Muscle layer of duodenum (tissue), 2 donors: Measurements from ENCODE around the gene BAZ2A.
A peak's percentile ranks its signal among the peaks of the same experiment; 100 is the strongest.

Source experiments
- H3K27ac ChIP-seq: one replicate; pipeline ENCODE4 v1.7.0; 2013; ENCODE audit warnings: mild to moderate bottlenecking, low read length
- H3K27me3 ChIP-seq: one replicate; pipeline ENCODE4 v1.7.0; 2013; ENCODE audit warnings: low read depth, mild to moderate bottlenecking, control low read depth, low read length
- H3K36me3 ChIP-seq, 2 donors: one replicate each; pipeline ENCODE4 v1.7.0; 2013; ENCODE audit warnings: low read length in 2 of 2, control low read depth in 1 of 2, mild to moderate bottlenecking in 1 of 2; ENCODE audit not compliant: insufficient read depth in 2 of 2, control insufficient read depth in 1 of 2
- H3K4me1 ChIP-seq, 2 donors: one replicate each; pipeline ENCODE4 v1.7.0; 2013; ENCODE audit warnings: low read length in 2 of 2, mild to moderate bottlenecking in 2 of 2, control low read depth in 1 of 2, moderate library complexity in 1 of 2; ENCODE audit not compliant: insufficient read depth in 2 of 2, control insufficient read depth in 1 of 2
- H3K4me3 ChIP-seq, 2 donors: one replicate each; pipeline ENCODE4 v1.7.0; 2013; ENCODE audit warnings: low read length in 2 of 2, low read depth in 1 of 2, mild to moderate bottlenecking in 1 of 2
- H3K9me3 ChIP-seq, 2 donors: one replicate each; pipeline ENCODE4 v1.7.0; 2013; ENCODE audit warnings: low read length in 2 of 2, control low read depth in 1 of 2, mild to moderate bottlenecking in 1 of 2; ENCODE audit not compliant: control insufficient read depth in 1 of 2
- donor health status: healthy.

Gene BAZ2A

DNA sequence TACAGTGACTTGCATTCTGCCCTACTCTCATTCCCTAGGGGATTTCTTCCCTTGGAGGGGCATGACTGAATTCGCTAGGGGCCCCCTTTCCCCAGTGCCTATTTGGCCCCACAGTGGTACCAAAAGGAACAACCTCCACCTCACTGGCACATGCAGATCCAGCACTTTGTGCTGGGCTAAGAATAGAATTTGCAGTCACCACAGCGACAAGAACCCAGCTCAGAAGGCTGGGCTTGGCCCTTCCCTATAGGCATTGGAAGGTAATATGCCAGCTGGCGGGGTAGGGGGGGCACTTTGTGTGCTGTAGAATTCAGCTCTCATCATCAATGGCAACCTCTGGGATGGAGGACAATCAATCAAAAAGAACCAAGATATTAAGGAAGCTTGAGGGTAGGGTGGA, 13.9 kb downstream of the BAZ2A start:
- peaks cover 0 to 8% of the 10 kb centered on the region in 2 donors for H3K4me1 ChIP-seq
- peaks cover 66 to 68% of the 10 kb centered on the region in 2 donors for H3K36me3 ChIP-seq
- H3K27ac ChIP-seq: no peak overlapping the region
- no peaks in the 10 kb centered on the region for H3K27me3 ChIP-seq
- no peak overlapping the region for H3K4me3 ChIP-seq
- H3K9me3 ChIP-seq: no peaks in the 10 kb centered on the region

GRCh38 chr12:56614627-56615026, 15.5 kb downstream of the BAZ2A start:
- no peak overlapping the region for H3K4me3 ChIP-seq
- no peaks in the 10 kb centered on the region for H3K9me3 ChIP-seq
- H3K27me3 ChIP-seq: no peaks in the 10 kb centered on the region
- no peak overlapping the region for H3K27ac ChIP-seq
- peaks cover 79 to 83% of the 10 kb centered on the region in 2 donors for H3K36me3 ChIP-seq
- peaks cover 0 to 8% of the 10 kb centered on the region in 2 donors for H3K4me1 ChIP-seq

- Histone ChIP-seq H3K4me1 (no peaks in the 10 kb centered on the region), H3K4me3 (no peak overlapping the region), H3K36me3 (peaks cover 77 to 89% of the 10 kb centered on the region in 2 donors), H3K27me3 (no peaks in the 10 kb centered on the region), H3K9me3 (no peaks in the 10 kb centered on the region), H3K27ac (no peak overlapping the region)
Measured at GRCh38 chr12:56604355-56604754, 25.8 kb downstream of the BAZ2A start.

DNA sequence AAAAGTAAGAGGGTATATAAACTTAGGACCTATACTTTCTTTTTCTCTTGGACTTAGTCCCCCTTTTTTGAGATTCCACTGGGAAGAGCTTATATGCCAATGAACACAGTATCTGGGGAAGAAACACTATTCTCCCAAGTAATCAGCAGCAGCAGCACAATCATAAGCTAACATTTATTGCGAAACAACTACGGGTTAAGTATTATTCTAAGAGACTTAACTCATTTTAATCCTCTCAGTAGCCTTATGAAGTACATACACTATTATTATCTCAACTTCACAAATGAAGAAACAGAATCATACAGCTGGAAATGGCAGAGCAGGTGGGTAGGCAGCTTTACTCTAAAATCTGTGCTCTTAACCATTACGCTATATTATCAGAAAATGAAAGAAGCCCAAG, 27.9 kb downstream of the BAZ2A start:
- Histone ChIP-seq H3K4me1 (no peaks in the 10 kb centered on the region), H3K4me3 (no peak overlapping the region), H3K27me3 (no peaks in the 10 kb centered on the region), H3K9me3 (no peaks in the 10 kb centered on the region), H3K27ac (no peak overlapping the region), H3K36me3 (peaks cover 94 to 98% of the 10 kb centered on the region in 2 donors)

DNA sequence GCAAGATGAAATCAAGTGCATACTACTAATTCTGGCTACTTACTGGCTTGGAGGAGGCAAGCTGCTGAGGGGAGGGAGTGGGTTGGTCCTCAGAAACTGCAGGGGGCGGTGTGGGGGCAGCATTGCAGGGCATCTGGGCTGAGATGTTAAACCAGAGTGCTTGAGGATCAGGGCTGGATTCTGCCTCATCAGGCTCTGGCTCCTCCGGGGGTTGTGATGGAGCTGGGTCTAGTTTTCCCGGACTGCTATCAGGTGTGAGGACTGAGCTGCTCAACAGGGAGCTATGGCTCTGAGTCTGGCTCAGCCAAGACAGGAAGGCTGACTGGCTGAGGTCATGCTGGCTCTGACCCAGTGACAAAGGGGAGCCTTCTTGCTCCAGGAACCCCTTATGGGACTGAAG, 28.6 kb downstream of the BAZ2A start:
- H3K27ac ChIP-seq: no peak overlapping the region
- no peaks in the 10 kb centered on the region for H3K4me1 ChIP-seq
- H3K36me3 ChIP-seq: peaks cover 90 to 98% of the 10 kb centered on the region in 2 donors
- H3K4me3 ChIP-seq: no peak overlapping the region
- H3K27me3 ChIP-seq: no peaks in the 10 kb centered on the region
- no peaks in the 10 kb centered on the region for H3K9me3 ChIP-seq

DNA sequence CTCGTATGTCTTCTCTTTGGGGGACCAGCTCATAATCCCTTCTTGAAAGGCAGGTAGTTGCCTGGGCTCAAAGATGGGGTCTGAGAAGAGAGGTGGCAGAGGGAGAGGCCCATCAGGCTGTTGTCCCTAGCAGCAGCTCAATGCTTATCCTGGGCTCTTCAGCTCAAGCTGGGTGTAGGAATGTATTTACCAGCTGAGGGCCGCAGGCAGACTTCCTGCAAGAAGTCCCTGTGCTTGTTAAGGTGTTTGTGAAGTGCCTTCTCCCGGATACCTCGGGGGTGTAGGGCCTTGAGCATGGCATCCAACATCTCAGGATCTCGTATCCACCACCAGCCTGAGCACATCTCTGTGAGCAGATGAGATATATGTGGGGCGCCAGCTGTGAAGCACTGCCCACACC, 29.4 kb downstream of the BAZ2A start:
- Histone ChIP-seq H3K27ac (no peak overlapping the region), H3K36me3 (peaks cover 82 to 91% of the 10 kb centered on the region in 2 donors), H3K4me1 (no peaks in the 10 kb centered on the region), H3K27me3 (no peaks in the 10 kb centered on the region), H3K9me3 (no peaks in the 10 kb centered on the region), H3K4me3 (no peak overlapping the region)

- H3K36me3 ChIP-seq: peaks cover 80 to 86% of the 10 kb centered on the region in 2 donors
- H3K9me3 ChIP-seq: no peaks in the 10 kb centered on the region
- H3K27ac ChIP-seq: no peak overlapping the region
- H3K4me1 ChIP-seq: no peaks in the 10 kb centered on the region
- no peaks in the 10 kb centered on the region for H3K27me3 ChIP-seq
- H3K4me3 ChIP-seq: no peak overlapping the region
Measured at GRCh38 chr12:56599797-56600196, 30.3 kb downstream of the BAZ2A start.

DNA sequence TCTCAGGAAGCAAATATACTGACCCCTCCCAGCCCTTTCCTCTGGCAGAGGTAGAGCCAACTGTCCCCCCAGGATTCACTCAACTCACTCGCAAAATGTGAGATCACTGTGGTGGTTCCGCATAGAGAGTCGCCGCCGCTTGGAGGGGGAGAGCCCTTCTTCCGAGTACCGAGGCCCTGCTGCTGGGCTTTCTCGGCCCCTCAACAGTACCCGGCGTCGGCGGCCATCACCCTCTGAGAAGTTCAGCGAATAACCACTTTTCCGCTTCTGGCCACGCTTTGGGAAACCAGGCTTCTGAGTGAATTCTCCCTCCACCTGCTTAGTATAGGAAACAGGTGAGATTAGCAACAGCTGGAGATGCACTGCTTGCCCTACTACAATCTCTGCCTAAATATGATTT, 31.1 kb downstream of the BAZ2A start:
- Histone ChIP-seq H3K27me3 (no peaks in the 10 kb centered on the region), H3K4me3 (no peak overlapping the region), H3K36me3 (peaks cover 73 to 78% of the 10 kb centered on the region in 2 donors), H3K4me1 (no peaks in the 10 kb centered on the region), H3K9me3 (no peaks in the 10 kb centered on the region), H3K27ac (no peak overlapping the region)

GRCh38 chr12:56596815-56597214, 33.3 kb downstream of the BAZ2A start:
- H3K9me3 ChIP-seq: no peaks in the 10 kb centered on the region
- H3K27me3 ChIP-seq: no peaks in the 10 kb centered on the region
- peaks cover 54 to 56% of the 10 kb centered on the region in 2 donors for H3K36me3 ChIP-seq
- H3K4me3 ChIP-seq: no peak overlapping the region
- H3K4me1 ChIP-seq: no peaks in the 10 kb centered on the region
- H3K27ac ChIP-seq: no peak overlapping the region

- no peaks in the 10 kb centered on the region for H3K27me3 ChIP-seq
- peak overlapping the region; percentile 54 for H3K27ac ChIP-seq
- H3K4me3 ChIP-seq: no peak overlapping the region
- peaks cover 30 to 41% of the 10 kb centered on the region in 2 donors for H3K36me3 ChIP-seq
- H3K4me1 ChIP-seq: no peaks in the 10 kb centered on the region
- no peaks in the 10 kb centered on the region for H3K9me3 ChIP-seq
Measured at GRCh38 chr12:56593909-56594621, 36.1 kb downstream of the BAZ2A start.

DNA sequence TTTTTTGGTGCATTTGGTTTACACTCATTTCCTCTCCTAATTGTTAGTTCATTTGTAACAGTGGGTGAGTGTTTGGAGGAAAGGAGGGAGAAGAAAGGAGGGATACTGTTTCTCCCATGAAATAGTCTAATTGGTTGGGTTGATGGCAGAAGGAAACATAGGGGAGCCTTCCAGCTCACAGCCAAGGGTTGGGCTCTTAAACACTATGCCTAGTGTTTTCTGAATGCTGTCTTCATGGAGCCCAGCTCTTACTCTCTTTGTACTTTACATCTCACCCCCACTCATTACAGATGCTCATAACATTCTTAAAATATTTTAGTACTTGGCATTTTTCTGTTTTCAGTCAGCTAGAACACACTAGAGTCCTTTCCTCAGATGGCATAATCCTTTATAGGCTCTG, 38.2 kb downstream of the BAZ2A start:
- Histone ChIP-seq H3K4me3 (no peak overlapping the region), H3K27me3 (no peaks in the 10 kb centered on the region), H3K36me3 (peaks cover 21 to 41% of the 10 kb centered on the region in 2 donors), H3K4me1 (no peaks in the 10 kb centered on the region), H3K9me3 (no peaks in the 10 kb centered on the region), H3K27ac (no peak overlapping the region)

- H3K4me3 ChIP-seq: no peak overlapping the region
- H3K27me3 ChIP-seq: no peaks in the 10 kb centered on the region
- H3K9me3 ChIP-seq: no peaks in the 10 kb centered on the region
- H3K4me1 ChIP-seq: no peaks in the 10 kb centered on the region
- H3K27ac ChIP-seq: peak overlapping the region; percentile 20
- H3K36me3 ChIP-seq: peaks cover 20 to 38% of the 10 kb centered on the region in 2 donors
Measured at GRCh38 chr12:56591126-56591525, 39.0 kb downstream of the BAZ2A start.
